Right kidney (tissue), 9 donors: ENCODE results near the gene TXNDC11.
"Not testable (repeated sequence)": the region's sequence is repeated elsewhere in the genome, so short reads cannot be mapped to it uniquely, and the experiment has no call there.

Experiments
- DNase-seq: peaks from one replicate; pipeline ENCODE4 v3.0.0-alpha.2; 2016
- long read RNA-seq, 8 donors: transcript quantifications; one replicate each; lab custom pipeline, GENCODE V29; 2026

Gene TXNDC11
- long read RNA-seq, donor 1, transcript TXNDC11-201 (12 exons, 3,140 nt) = major isoform, 8 of 21 reads
- long read RNA-seq, donor 1, partial matches to known transcripts = 11 of 21 reads
- long read RNA-seq, donor 1, other reads (novel, unspliced or antisense) = 0 of 21 reads
- long read RNA-seq, donor 2, partial matches to known transcripts = 0 of 2 reads
- long read RNA-seq, donor 2, other reads (novel, unspliced or antisense) = 0 of 2 reads
- long read RNA-seq, donor 3, partial matches to known transcripts = 12 of 14 reads
- long read RNA-seq, donor 3, other reads (novel, unspliced or antisense) = 0 of 14 reads
- long read RNA-seq, donor 4, partial matches to known transcripts = 5 of 8 reads
- long read RNA-seq, donor 4, other reads (novel, unspliced or antisense) = 0 of 8 reads
- long read RNA-seq, donor 5, partial matches to known transcripts = 23 of 26 reads
- long read RNA-seq, donor 5, other reads (novel, unspliced or antisense) = 0 of 26 reads
- long read RNA-seq, donor 6, partial matches to known transcripts = 20 of 25 reads
- long read RNA-seq, donor 6, other reads (novel, unspliced or antisense) = 0 of 25 reads
- long read RNA-seq, donor 7 = 0 reads
- long read RNA-seq, donor 8, partial matches to known transcripts = 28 of 31 reads
- long read RNA-seq, donor 8, other reads (novel, unspliced or antisense) = 0 of 31 reads

GRCh38 chr16:11742536-11743307, at the start of gene TXNDC11:
Gene TXNDC11, minus strand, starts transcription at chr16:11742857. Its CDS starts 127 bp downstream, at chr16:11742730.
- peak; percentile 97 for DNase-seq

- no peak for DNase-seq
Measured at GRCh38 chr16:11791144-11791828, 48.6 kb upstream of the TXNDC11 start.

GRCh38 chr16:11788914-11789313, 46.3 kb upstream of the TXNDC11 start:
- no peak for DNase-seq

GRCh38 chr16:11784980-11785599, 42.4 kb upstream of the TXNDC11 start:
- DNase-seq = not testable (repeated sequence)

- not testable (repeated sequence) for DNase-seq
Measured at GRCh38 chr16:11784381-11784780, 41.7 kb upstream of the TXNDC11 start.

DNA sequence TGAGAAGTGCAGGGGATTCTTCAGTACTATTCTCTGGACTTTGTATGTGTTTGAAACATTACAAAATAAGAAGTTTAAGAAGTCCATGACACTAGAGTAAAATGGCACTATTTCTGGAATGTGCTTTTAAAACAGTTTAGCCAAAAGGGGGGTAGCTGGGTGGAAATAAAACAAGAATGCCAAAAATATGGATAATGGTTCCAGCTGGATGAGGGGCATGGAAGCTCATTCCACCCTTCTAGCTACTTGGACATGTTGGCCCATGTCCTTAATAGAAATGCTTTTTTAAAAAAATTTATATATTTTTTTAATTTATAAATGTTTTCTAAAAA, 41.3 kb upstream of the TXNDC11 start:
- DNase-seq = no peak

DNA sequence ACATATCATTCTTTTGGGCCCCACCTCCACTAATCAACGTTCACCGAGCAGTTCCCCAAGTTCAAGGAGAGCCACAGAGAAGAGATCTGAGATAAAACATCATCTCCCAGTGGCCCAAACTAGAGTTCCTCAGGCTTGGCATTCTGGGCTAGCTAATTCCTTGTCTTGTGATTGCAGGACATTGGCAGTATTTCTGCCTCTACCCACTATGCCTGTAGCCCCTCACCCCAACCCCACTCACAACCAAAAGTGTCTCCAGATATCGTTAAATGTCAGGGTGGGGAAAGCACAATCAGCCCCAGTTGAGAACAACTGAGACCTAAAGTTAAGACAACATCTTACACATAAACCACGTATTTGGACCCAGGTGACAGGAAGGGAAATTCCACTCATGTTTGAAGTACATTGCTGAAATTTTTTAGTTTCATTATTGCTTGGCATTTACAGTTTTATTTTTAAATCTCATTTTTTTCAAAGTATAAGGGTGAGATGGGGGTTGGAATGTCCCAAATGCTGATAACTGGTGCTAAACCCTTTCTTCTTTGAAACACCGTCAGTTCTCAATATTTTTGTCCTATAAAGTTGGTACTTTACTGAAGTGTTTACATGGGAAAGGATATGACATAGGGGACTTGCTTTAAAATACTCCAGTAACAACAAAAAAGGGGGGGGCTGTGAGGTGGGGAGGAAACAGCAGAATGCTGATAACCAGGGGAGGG, 40.8 kb upstream of the TXNDC11 start:
- no peak for DNase-seq

DNA sequence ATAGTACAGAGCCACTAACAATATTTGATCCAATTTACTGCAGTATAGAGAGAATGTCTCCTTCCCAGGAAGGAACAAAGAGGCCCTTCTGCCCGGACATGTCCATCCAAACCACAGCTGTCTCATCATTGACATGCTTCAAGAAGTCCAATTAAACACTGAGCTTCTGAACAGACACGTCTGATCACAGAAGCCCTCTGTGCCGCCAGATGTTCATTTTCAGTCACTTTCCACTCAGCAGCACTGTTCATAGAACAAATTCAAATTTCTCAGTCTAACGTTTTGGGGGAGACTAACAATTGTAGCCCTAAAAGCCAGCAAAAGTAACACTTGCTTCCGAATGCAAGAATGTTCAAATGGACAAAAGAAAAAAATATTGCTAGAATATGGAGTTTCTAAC, 39.1 kb upstream of the TXNDC11 start:
- no peak for DNase-seq

- DNase-seq = no peak
Measured at GRCh38 chr16:11780991-11781680, 38.5 kb upstream of the TXNDC11 start.

DNA sequence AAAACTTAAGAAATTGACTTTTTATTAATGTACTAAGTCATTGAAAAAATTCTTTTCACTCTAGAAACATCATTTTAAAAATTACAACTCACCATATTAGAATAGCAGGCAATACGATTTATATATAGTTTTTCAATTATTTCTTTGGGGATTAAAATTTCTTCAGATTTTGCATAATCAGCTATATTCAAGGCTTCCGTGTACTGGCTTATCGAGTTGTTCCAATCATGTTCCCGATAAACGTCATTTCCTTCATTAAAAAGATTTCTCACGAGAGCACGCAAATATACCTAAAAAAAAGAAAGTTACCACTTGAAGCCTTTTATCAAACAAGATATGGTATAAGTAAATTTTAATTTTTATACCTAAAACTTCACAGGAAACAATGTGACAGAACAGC, 36.4 kb upstream of the TXNDC11 start:
- DNase-seq = no peak

- DNase-seq = no peak
Measured at GRCh38 chr16:11774065-11774626, 31.5 kb upstream of the TXNDC11 start.

DNA sequence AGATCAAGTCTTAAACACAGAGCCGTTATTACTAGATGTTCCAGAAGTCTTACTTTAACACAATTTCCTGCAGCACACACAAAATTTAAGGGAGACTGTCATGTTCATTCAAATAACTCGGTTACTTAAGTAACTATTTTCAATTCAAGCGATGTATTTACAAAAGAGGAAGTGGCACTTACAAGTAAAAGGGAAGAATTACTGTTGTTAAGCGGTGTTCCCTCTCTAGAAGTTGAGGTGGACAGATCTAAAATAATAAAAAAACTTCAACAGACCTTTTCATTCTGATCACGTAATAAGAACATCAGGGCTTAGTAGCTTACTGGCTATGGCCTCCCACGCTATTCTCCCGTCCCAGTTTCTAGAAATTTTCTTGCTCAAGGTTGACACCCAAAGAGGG, 26.2 kb upstream of the TXNDC11 start:
- no peak for DNase-seq

- no peak for DNase-seq
Measured at GRCh38 chr16:11762431-11762830, 19.8 kb upstream of the TXNDC11 start.

DNA sequence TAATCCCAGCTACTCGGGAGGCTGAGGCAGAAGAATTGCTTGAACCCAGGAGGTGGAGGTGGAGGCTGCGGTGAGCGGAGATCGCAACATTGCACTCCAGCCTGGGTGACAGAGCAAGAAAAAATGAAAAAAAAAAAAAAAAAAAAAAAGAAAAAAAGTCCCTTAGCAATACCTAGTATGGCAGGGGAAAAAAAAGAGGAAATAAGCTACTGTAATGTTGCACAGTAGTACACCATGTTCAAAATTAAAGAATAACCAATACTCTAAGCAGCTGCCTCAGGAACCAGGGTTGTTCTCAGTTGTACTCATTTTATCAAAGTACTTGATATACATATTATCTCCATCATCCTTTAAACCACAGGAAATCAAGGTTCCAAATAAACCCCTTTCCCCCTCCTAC, 17.3 kb upstream of the TXNDC11 start:
- no peak for DNase-seq

GRCh38 chr16:11759163-11759834, 16.6 kb upstream of the TXNDC11 start:
- no peak for DNase-seq

GRCh38 chr16:11757671-11758545, 15.3 kb upstream of the TXNDC11 start:
- no peak for DNase-seq

DNA sequence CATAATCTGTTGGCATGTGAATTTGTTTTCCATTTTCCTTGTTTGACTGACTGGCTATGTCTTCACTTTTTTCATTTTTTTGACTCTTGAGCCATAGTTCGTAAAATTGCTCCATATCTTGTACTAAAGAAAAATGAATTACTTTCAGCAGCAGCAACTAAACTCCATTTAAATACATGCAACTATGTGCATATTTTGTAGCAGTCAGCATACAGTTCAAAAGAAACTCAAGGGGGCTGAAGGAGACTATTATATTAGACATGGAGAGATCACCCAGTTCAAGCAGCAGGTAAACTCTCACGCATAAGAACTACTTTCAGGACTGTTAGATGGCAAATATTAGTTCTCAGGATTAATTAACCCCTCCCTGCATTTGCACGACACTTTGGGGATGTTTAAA, 13.6 kb upstream of the TXNDC11 start:
- no peak for DNase-seq

GRCh38 chr16:11755022-11755760, 12.5 kb upstream of the TXNDC11 start:
- DNase-seq = no peak
